HG02840 (cell line): ENCODE results near the gene ANO6.

Experiments used
- ATAC-seq: cut with Tn5 transposase; IDR thresholded peaks from one replicate; pipeline ENCODE4 v1.9.1; 2021; ENCODE audit warnings: mild to moderate bottlenecking, moderate library complexity, moderate number of reproducible peaks; ENCODE audit not compliant: unreplicated experiment, low FRiP score

Gene ANO6

DNA sequence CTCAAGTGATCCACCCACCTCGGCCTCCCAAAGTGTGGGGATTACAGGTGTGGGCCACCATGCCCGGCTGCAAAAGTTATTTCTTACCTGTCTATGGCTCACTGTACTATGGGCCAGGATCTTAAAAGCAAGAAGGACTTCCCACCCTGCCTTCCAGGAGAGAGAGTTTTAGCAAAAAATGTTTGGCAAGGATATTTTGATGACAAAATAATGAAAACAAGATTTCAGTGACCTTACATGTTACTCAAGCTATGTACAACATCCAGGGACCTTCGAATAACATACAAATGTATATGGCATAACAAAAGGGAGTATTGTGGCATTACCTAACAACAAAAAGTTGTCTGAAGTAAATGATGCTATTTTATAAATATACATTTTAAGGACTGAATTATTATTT is 55.1 kb downstream of the ANO6 start:
- ATAC-seq, result no peak

DNA sequence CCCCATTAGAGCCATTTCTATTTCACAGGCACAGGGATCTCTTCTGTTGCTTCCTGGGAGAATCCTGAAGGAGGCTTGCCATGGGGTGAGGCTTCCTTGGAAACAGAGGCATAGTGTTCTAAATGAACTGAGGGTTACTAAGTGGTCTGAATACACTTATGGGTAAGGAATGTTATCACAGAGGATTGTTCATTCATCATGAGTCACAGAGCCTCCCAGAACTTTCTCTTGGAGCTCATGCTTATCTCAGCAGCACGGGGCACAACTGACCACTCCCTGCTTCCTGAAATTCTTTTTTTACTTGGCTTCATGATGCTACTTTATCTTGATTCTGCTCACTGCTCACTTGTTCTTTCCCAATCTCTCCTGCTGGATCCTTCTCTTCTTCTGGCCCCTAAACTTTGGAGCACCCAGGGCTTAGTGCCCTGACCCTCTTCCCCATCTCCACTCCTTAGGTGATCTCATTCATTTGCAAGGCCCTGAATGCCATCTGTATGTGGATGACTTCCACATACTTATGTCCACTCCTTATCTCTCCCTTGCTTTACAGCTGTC is 57.9 kb downstream of the ANO6 start:
- ATAC-seq, result no peak

DNA sequence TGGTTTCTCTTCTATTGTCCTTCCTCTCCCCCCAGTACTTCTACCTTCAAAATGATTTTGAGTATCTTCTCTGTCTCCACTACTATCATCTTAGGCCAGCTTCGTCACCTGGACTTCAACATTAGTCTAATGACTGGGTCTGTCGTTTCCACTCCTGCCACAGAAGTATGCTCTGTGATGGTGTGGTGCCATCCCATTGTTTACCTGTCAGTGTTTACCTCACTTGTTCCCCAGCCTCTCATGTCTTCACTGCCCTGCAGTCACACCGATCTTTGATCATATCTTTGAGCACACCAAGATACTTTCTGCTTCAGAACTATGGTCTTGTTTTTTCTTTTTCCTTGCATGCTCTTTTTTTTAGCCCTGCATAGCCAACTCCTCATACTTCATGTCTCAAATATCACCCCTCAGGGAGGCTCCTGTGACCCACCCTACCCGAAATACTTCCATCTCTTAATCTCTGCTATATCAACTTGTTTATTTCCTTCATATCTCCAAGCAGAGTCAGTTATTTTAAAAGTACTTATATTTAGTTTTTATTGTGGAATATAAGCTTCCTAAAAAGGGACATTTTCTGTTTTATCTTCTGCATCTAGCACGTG is 60.4 kb downstream of the ANO6 start:
- no peak for ATAC-seq

DNA sequence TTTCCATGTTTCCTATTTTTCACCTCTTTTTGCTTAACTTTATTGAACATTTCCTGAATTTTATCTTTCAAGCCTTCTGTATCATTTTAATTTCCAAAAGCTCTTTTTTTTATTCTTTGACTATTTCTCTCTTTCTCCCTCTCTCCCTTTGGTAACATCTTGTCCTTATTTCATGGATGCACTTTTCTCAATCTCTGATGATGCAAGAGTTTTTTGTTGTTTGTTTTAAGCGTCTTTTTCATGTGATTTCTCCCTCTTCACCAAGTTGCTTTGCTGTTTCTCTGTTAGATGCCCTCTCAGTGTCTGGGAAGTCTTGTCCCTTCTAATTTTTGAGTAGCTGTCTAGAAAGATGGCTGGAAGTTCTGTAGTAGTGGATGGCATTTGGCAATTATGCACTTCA is 62.6 kb downstream of the ANO6 start:
- ATAC-seq, result no peak

DNA sequence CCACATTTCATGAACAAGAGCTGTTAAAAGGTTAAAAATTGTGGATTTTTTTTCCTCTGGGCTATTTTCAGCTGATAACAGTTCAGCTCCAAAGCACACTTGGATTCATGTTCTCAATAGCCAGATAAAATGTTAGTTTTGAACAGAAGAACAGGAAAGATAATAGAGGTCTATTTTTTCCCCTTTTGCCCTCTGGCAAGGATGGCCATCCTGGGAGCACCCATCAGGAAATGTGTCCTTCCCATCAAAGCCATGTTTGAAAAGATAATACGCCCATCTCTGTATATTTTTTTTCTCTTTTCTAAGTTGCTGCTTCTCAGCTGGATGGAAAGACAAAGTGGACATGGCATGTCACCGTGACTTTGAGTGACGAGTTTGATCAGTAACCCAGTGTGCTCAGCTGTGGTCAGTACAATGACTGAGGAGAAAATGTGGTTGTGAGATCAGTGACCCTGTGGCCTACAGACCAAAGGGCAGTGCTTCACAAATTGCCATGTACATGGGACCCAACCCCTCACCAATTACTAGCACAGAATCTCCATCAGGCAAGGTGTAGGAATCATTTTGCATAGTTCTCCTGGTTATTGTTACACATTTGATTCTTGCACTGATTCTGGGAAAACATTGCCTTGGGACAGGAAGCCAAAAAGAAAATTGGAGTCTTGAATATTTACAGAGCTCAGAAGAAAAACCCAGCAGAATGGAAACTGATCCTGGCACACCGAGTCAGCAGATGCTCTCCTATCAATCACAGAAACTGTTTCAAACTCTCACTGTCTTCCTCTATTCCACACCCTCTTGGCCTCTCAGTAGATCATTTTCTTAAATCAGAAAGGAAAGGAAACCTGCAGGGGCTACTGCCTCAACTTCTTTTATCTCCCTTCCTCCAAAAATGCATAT is 64.3 kb downstream of the ANO6 start:
- ATAC-seq, result no peak

DNA sequence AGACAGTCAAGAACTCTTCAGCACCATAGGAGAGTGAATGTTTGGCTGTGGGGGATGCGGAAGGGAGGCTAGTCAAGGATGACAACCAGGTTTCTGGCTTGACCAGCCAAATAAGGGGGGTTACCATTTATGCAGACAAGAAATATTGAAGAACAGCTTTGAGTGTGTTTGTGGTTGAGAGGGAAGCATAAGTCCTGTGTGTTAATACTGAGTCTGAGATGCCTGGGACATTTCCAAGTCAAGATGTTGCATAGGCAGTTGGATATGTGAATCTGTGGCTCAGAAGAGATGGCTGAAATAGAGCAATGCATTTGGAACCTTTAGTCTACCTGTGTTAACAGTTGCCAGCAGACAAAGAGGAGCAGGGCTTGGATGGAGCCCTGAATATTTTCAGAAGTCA is 66.1 kb downstream of the ANO6 start:
- ATAC-seq, result no peak

DNA sequence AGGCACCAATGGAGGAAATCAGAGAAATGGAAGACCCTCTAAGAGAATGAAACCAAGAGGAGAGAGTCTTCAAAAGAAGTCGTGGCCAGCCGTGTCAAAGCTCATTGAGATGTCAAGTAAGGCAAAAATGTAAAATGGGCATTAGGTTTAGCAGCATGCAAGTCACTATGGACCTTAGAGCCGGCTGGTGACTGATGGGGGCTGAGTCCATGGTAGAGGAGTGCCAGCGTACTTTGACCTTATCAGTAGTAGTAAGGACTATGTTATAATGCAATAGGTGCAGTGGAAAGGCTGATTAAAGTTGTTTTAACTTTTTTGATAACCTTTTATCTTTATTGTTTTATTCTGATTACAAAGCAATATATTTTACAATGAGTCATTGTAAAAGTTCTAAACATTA is 66.5 kb downstream of the ANO6 start:
- ATAC-seq, result no peak

DNA sequence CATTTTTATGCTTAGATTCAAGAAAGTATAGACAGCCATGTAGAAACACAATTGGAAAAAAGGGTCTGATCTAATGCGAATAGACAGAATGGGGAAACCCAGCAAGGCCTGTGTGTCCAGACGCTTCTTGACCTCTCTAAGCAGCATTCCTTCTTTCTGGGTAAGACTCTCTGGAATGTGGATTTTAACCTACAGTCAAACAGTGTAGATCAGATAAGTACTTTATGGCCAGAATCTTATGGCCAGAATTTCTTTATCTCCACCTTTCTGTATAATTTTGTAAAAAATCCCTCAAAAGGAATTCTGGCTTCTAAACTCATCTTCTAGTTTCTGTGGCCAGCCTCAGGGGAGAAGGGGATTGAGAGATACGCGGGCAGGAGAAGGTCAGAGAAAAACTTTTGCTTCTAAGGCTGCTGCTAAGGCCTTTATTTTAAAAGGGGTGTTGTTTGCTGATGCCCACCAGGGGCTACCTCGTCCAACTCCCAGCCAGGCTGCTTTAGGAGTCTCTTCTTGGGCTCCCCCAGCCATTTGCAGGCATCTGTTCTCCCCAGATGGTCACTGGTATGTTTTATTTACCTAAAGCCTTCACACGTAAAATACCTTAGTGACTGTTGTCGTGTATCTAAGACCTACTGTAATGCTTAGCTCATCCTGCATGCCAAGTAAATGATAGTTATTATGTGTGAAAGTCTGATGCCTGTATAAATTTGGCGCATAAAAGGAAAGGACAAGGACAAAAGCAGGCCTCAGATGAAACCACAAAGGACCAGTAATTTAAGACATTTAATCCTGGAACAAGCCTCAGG is 68.4 kb downstream of the ANO6 start:
- no peak for ATAC-seq

DNA sequence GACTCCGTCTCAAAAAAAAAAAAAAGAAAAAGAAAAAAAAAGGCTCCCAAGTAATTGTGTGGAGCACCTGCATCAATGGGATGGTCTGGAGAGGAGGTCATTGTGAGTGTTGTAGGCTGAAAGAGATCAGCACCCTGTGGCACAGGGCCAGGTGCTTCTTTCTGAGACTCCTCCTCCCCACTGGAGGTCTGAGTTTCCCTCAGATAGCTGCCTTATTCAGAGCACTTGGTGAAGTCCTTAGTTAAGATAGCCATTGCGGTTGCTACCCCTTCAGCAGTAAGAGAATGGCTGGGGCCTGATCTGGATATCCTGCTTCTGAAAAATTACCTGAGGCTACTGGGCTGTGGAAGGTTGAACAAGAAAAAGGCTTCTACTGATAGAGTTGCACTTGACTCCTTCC is 69.8 kb downstream of the ANO6 start:
- ATAC-seq, result no peak

DNA sequence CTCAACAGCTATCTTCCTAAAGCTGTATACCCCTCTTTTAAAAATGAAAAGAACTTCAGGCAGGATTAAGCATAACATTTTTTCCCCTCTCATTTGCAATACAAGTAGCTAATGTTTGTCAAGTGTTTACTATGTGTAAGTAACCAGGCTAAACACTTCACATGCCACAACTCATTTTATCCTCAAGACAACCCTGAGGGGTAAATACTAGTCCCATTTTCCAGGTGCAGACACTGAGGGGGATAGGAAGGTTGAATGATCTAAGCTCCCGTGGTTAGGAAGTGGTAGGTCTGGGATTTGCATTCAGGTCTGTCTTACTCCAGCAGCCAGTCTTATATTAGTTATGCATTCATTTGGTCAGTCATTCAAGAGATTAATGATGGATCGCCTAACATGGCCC is 70.7 kb downstream of the ANO6 start:
- no peak for ATAC-seq

DNA sequence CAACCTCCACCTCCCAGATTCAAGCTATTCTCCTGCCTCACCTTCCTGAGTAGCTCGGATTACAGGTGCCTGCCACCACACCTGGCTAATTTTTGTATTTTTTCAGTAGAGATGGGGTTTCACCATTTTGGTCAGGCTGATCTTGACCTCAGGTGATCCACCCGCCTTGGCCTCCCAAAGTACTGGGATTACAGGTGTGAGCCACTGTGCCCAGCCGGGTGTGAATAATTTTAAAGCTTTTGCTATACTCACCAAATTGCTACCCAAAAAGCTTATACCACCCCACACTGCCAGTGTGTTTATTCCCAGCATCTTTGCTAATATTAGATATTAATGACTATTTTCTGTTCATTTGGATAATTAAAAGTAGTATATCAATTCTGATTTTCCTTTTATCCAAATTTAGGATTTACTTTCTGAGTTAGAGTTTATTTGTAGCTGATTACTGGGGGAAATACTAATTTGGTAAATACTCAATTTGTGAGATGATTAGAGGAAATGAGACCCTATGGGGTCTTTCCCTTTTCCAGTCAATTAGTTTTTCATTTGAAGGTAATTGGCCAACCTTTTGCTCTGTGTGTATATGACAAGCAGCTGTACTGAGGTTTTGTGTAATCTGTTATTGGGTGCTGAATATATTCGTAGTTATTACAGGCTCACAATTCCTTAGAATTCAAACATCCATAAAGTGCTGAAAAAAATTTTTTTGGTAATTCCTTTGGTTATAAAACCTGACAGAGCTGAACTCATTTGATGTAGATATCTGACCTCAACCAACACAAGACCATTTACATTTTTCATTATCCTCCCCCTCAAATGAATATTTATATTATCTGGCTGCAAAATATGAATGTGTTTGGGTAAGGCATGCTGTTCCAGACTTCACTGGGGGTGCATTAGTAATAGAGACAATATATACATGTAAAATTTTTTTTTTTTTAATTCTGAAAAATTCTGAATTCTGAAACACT is 73.6 kb downstream of the ANO6 start:
- ATAC-seq, result no peak

DNA sequence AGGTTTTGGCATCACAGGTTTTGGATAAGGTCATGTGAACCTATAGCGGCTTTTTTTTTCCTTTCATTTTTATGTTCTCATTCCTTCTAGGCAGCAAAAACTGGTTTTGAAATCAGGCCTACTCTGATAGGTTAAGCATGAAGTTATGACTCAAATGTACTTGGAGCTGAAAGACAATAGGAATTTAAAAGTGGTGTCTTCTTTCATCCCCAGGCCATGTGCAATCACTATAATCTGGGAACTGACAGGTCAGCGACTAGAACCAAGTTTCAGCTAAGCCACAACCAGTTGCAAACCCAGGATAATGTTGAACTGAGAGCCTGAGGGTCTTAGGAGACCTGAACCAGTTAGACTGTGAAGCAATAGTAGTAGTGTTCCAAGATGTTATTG is 74.3 kb downstream of the ANO6 start:
- no peak for ATAC-seq

DNA sequence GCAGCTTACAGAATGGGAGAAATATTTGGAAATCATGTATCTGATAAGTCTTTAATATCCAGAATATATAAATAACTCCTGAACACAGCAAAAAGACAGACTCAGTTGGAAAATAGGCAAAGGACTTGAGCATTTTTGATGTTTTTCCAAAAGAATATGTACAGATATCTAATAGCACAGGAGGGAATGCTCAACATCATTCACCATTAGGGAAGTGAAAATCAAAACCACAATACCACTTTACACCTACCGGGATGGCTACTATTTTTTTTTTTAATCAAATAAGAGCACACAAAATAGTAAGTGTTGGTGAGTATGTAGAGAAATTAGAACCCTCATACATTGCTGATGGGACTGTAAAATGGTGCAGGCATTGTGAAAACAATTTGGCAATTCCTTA is 75.6 kb downstream of the ANO6 start:
- ATAC-seq, result no peak

DNA sequence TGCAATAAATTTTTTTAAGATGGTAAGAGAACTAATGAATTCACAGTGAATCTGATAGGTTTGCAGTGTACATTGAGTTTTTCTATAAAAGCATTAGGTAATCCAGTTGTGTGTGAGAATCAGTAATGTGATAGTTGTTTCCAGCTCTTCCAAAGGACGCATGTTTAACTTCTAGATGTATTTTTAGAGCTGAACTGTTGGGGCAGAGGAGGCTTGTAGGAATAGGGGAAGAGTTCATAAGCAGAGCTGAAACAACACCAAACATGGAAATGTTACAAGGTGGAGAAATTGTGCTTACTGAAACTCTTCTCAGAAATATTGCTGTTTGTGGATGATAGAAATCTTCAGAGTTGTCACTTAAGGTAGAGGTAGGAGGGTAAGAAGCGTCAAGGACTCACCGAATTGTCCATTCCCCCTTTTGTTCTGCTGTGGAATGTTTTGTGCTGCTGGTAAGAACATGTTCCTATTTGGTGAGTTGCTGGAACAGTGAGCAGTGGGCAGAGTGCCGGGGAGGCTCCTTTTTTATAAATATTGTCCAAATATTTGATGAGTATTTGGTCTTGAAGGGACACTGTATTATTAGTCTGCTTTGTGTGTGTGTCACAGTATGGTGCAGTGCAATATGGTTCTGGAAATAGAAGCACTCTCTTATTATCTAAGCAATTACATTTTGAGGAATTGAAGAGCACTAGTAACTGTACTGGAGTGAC is 76.7 kb downstream of the ANO6 start:
- ATAC-seq, result no peak

DNA sequence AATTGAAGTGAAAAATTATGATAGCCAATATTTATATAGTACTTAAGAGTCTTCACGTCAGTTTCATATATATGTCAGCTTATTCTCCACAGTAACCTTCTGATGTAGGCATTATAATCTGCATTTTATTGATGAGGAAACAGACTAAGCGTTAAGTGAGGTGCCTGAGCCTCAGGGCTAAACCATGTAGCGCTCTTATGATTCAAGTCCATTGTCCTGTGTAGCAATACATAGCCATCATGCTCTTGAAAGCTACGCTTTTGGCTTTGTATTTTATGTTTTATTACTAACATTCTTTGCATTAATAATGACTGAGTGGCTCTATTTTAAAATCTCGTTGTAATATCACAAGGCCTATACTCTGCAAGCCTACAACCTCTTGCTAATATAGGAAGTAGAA is 79.0 kb downstream of the ANO6 start:
- no peak for ATAC-seq

DNA sequence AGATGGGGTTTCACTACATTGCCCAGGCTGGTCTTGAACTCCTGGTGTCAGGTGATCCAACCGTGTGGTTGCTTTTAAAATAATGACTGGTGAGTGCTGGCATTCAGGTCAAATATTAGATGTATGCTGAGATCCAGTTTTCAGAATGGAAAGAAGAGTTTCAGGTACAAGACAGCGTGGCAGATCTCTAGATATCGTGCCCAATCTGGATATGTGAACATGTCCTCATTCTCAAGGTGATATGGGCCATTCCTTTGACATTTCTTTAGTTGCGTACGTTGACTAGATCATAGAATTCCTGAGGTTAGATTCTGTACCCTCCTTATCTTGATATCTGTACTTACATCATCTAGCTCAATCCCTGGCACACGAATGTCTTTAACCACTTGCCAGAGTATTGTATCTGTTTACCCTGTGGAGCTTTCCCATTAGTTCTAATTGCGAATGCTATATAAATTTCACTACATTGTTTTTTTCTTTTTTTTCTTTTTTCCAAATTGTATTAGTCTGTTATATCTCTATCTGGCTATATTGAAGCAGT is 80.2 kb downstream of the ANO6 start:
- ATAC-seq, result no peak

DNA sequence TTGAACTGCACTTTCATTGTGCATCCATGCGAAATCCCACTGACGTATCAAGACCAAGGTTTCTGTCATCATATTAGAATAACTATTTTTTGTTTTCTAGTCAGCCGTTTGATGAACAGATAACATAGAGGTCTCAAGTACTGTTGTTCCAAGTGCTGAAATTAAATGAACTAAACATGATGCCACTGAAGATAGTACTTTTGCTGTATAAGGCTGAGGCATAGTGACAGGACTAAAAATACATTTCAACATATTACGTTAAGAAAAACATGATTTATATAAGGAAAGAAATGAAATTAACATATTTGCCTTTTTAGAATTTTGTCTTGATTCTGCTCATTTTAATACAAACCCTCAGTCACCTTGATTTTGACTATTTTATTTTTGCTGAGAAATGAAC is 82.2 kb downstream of the ANO6 start:
- ATAC-seq, result no peak

DNA sequence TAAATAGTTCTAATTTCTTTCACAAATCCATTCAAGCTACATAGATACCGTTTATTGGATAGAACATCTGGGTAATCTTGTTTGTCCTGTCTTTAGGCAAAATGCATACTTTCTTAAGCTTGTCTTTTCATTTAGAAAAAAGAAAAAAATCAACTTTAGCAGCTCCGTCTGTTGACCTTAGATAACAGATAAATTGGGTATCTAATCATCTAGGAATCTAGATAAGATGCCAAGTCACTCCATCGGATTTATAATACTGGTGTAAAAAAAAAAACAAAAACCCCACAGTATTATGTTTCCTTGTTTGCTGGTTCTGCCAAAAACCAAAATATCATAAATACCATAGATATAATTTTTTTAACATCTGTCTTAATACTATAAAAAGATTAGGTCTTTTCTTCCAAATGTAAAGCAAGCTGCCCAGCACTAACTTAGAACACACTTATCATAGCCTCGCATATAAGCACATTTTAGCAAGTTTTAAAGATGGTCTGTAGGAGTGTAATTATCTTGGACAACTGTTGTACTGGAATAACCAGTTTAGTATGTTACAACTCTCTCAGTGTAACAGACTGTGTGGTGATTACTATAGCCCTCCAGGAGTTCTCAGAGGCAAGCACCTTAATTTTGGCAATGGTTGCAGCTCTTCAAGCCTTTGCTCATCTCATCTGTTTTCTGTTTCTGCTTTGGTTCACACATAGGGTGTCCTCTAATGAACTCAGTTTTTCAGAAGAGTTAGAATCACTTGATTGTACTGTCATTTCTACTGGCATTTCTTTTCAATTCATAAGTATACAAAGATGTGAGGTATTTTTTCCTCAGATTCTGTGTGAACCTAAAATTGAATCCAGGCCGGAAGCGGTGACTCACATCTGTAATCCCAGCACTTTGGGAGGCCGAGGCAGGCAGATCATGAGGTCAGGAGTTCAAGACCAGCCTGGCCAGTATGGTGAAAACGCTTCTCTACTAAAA is 83.1 kb downstream of the ANO6 start:
- no peak for ATAC-seq
